GM12892 (cell line): Measurements from ENCODE around the gene SCAF8.
"Not testable (repeated sequence)": the region's sequence is repeated elsewhere in the genome, so short reads cannot be mapped to it uniquely, and the experiment has no call there.

ENCODE experiments used
- DNase-seq: peaks from one replicate; pipeline ENCODE4 v3.0.0; 2011; ENCODE audit not compliant: insufficient read length
- FAIRE-seq: peaks from 2 replicates; lab custom pipeline; 2011; peaks lifted over from hg19 to GRCh38; lab: Jason Lieb, UNC
- POLR2A ChIP-seq: IDR thresholded peaks from 2 replicates; pipeline ENCODE4 v1.6.1; 2011; ENCODE audit warnings: low read depth, low read length, control low read depth
- POLR2AphosphoS5 ChIP-seq: IDR thresholded peaks from 2 replicates; pipeline ENCODE4 v1.6.1; 2011; ENCODE audit warnings: low read depth, low read length, control low read depth
- TAF1 ChIP-seq: IDR thresholded peaks from 2 replicates; pipeline ENCODE4 v1.6.1; 2011; ENCODE audit warnings: low read depth, mild to moderate bottlenecking, control low read depth, low read length, borderline replicate concordance

The SCAF8 gene

GRCh38 chr6:154738551-154738961, 5.3 kb downstream of the SCAF8 start:
- FAIRE-seq (no peak), DNase-seq (no peak)
- TF ChIP-seq TAF1 (no peak), POLR2A (no peak), POLR2AphosphoS5 (no peak)

GRCh38 chr6:154740658-154741057, 7.4 kb downstream of the SCAF8 start:
- no peak for TF ChIP-seq TAF1
- no peak for TF ChIP-seq POLR2A
- TF ChIP-seq POLR2AphosphoS5, result no peak
- FAIRE-seq (peak; percentile 65), DNase-seq (no peak)

DNA sequence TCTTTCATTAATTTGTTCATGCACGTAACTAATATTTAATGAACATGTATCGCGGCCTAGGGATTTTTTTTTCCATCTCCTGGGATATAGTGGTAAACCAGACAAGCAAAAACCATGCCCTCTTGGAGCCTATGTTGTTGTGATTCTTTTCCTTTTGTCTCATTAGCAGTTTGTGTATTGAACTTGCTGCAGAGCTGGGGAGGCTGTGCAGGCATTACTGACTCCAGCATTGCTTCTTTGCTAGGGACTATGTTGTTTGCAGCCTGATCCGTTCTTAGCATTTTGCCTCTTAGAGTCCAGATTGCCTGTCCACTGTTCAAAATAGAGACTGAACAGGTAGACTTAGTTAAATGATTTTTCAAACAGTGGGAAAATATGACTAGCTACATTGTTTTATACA, 9.7 kb downstream of the SCAF8 start:
- no peak for DNase-seq
- no peak for FAIRE-seq
- no peak for TF ChIP-seq TAF1

DNA sequence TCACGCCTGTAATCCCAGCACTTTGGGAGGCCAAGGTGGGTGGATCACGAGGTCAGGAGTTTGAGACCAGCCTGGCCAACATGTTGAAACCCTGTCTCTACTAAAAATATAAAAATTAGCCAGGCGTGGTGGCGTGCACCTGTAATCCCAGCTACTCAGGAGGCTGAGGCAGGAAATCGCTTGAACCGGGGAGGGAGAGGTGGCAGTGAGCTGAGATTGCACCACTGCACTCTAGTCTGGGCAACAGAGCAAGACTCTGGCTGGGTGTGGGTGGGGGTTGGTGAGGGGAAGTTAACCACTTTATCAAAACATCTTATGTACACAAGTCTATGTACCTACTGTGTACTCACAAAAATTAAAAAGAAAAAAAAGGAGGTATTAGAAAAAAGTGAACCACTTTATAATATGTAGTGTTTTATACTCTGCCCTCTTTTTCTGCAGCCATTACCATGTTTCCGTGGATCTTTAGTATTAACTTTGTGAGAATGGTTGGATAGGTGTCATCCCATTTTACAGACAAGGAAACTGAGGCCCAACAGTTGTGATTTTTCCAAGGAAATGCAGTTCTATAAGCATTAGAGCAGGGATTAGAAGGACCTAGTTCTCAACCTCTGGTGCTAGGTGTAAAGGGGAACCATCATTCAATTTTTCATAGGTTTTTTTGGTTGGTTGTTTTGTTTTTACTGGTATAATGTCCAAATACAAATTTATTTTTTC, 11.0 kb downstream of the SCAF8 start:
- DNase-seq, FAIRE-seq: not testable (repeated sequence)

- TF ChIP-seq TAF1, result no peak
- no peak for TF ChIP-seq POLR2AphosphoS5
- no peak for TF ChIP-seq POLR2A
- DNase-seq (no peak), FAIRE-seq (no peak)
These were observed 12.0 kb downstream of the SCAF8 start for GRCh38 chr6:154745243-154745642.

DNA sequence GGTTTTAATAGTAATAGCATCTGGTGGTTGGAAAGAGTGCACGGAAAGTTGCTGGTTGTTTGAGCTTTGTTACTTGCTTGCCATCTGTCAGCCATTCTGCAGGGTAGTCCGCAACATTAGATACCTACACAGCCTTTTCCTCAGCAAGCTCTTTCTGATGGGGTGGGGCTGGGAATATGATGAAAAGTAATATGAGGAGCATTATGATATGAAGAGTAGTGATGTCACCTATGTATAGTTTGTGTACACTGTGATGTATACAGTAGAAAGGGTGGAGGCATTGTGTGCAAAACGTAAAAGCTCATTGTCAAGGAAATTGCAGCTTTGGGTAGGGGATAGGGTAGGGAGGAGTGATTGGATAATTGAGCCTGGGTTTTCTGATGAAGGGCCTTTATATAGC, 16.1 kb downstream of the SCAF8 start:
- DNase-seq (no peak), FAIRE-seq (no peak)

GRCh38 chr6:154751011-154751800, 18.0 kb downstream of the SCAF8 start:
- no peak for FAIRE-seq
- TF ChIP-seq POLR2AphosphoS5 (no peak), TAF1 (no peak), POLR2A (no peak)

More for the DNA sequence above, 16.1 kb downstream of the SCAF8 start:
- TF ChIP-seq TAF1 (no peak), POLR2AphosphoS5 (no peak), POLR2A (no peak)

DNA sequence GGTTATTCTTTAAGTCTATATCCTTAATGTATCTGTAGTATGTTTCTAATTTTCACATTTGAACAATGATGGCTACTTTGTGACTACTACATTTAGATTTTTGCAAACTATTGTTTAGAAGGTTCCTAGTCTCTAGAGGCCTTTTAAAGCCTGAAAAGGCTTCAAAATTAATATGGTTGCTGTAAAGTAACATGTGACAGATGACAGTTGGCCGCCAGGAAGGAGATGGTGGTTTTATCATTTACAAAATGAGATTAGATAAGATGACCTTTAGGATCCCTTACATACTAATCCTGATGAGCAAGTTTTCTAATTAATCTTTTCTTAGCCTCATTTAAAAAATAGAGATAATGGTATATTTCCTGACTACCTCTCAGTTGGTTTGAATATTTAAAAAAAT, 18.8 kb downstream of the SCAF8 start:
- TF ChIP-seq POLR2AphosphoS5 (no peak), POLR2A (no peak), TAF1 (no peak)
- FAIRE-seq, result no peak
- no peak for DNase-seq

More at GRCh38 chr6:154751011-154751800, 18.0 kb downstream of the SCAF8 start:
- DNase-seq, result no peak

DNA sequence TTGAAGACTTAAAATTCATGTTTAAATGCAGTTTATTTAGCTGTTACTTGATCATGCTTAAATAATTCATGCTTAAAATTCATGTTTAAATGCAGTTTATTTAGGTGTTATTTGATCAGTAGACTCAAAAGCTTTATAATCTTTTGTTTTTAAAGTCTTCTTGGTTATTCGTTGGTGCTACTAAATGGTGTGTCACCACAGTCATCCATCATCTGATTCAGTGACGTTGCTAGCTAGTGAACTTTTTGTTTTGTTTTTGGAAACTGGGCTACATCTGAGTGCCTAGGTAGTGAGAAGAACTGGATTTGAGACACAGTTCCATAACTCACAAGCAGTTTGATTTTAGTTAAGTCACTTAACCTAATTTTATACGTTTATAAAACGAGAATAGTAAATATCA, 20.9 kb downstream of the SCAF8 start:
- DNase-seq (no peak), FAIRE-seq (peak; percentile 54)
- no peak for TF ChIP-seq POLR2A
- TF ChIP-seq TAF1, result no peak

DNA sequence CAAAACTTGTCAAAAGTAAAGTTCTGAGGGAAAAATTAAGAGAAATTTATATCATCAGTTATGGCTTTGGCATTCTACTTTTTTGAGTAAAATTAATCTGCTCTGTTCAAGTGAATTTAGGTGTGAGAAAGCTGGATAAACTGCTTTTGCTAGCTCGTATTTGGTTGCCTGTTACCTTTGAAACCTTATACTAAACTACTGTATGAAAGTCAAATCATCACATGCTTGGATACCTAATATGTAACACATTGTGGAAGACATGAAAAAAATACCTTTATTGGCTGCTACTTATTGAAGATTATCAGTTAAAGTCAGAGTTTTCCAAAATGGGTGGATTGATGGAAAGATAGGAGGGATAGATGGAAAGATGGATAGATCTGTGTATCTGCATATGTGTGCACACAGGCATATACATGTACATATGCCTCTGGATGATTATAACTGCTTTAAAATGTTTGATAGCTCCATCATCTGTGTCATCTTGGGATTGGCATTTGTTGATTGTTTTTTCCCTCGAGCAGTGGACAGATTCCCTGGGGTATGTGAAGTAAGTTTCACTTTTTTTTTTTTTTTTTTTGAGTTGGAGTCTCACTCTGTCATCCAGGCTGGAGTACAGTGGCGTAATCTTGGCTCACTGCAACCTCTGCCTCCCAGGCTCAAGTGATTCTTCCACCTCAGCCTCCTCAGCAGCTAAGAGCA, 24.3 kb downstream of the SCAF8 start:
- TF ChIP-seq POLR2A (no peak), POLR2AphosphoS5 (no peak), TAF1 (no peak)
- FAIRE-seq, result no peak
- no peak for DNase-seq

DNA sequence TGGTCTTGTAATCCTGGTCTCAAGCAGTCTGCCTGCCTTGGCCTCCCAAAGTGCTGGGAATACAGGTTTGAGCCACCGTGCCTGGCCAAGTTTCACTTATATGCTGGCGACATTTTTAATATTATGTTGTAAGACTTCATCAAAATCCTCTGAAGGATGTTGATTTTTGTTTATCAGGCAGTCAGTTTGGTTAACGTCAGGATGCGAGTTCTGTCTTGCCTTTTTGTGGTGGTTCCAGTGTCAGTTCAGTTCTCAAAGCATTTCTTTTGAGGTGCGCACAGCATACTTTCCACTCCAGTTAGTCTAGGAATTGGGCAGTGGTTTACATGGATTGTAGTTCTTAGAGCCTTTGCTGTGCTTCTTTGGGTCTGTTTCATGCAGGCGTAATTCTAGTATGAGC, 24.9 kb downstream of the SCAF8 start:
- TF ChIP-seq POLR2AphosphoS5, result no peak
- TF ChIP-seq POLR2A, result no peak
- no peak for TF ChIP-seq TAF1
- DNase-seq (no peak), FAIRE-seq (no peak)

DNA sequence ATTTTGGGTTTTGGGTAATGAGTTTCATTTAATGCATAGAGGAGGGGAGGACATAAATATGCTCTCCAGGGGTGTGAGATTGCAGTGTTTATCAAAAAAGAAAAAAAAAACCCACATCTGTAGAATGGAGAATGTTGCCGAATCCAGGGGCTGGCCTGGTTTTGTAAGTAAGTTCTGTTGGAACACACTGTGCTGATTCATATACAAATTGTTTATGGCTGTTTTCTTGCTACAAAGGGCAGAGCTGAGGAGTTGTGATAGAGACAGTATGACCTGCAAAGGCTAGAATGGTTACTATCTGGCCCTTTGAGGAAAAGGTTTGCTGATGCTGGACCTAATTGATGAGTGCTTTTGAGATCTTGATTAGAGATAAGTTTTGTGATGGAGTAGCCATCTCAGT, 30.4 kb downstream of the SCAF8 start:
- FAIRE-seq (peak; percentile 27), DNase-seq (no peak)
- TF ChIP-seq TAF1, result no peak
- TF ChIP-seq POLR2AphosphoS5, result no peak
- no peak for TF ChIP-seq POLR2A
